Measurements from ENCODE around the gene CIAPIN1.

DNA sequence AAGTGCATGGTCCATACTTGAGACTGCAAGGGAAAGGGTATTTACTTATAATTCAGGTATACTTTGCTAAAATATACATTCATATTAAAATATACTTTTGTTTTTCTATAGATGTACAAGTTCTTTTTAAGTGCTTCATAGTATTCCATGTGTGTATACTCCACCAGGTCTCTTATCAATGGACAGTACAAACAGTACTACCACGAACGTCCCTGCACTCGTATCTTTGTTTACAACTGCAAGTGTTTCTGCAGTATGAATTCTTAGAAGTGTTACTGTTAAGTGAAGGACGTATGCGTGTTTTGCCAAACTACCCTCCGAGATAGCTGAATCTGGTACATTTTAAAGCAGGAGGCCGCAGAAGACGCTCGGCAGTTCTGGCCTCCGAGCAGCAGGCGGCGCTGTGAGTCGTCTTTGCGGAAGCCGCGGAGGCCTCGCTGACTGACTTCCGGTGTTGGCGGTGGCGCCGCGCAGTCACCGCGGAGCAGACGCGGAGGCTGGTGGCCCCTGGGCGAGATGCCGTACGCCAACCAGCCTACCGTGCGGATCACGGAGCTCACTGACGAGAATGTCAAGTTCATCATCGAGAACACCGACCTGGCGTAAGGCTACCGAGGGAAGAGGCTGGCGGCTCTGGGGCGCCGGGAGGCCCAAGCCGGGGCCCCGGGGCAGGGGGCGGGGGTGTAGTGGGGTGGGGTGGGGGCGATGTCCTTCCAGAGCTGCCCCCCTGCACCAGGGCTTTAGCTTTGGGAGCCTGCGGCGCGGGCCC is 15.2 kb upstream of the CIAPIN1 start, which contains the start of gene POLR2C:
- TF ChIP-seq POLR2A (IDR thresholded peaks at IDR 0.05; ENCODE audit: low read depth, low read length) (peak; percentile 98), CEBPB (IDR thresholded peaks at IDR 0.05; ENCODE audit: low read depth, low read length) (no peak), NFE2L2 (IDR thresholded peaks at IDR 0.05; ENCODE audit: low read depth, low read length) (no peak; the same call in 1 of the 2 replicates), MAFK (IDR thresholded peaks at IDR 0.05; ENCODE audit: low read depth, low read length) (no peak), RFX5 (IDR thresholded peaks at IDR 0.05; ENCODE audit: low read depth, low read length) (no peak)
- TF ChIP-seq, protein P1, sequence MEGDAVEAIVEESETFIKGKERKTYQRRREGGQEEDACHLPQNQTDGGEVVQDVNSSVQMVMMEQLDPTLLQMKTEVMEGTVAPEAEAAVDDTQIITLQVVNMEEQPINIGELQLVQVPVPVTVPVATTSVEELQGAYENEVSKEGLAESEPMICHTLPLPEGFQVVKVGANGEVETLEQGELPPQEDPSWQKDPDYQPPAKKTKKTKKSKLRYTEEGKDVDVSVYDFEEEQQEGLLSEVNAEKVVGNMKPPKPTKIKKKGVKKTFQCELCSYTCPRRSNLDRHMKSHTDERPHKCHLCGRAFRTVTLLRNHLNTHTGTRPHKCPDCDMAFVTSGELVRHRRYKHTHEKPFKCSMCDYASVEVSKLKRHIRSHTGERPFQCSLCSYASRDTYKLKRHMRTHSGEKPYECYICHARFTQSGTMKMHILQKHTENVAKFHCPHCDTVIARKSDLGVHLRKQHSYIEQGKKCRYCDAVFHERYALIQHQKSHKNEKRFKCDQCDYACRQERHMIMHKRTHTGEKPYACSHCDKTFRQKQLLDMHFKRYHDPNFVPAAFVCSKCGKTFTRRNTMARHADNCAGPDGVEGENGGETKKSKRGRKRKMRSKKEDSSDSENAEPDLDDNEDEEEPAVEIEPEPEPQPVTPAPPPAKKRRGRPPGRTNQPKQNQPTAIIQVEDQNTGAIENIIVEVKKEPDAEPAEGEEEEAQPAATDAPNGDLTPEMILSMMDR (conservative IDR thresholded peaks at IDR 0.05; ENCODE audit: low read depth, low read length) = peak; percentile 97
